ENCODE results near the gene WNT4. TPM values are rescaled to one million over a fixed set of nuclear protein-coding genes. Genes with fewer than 3 reads are reported as not detected.

The WNT4 gene
- total RNA-seq, 1 experiment from 2014 or later = 0.92 TPM

DNA sequence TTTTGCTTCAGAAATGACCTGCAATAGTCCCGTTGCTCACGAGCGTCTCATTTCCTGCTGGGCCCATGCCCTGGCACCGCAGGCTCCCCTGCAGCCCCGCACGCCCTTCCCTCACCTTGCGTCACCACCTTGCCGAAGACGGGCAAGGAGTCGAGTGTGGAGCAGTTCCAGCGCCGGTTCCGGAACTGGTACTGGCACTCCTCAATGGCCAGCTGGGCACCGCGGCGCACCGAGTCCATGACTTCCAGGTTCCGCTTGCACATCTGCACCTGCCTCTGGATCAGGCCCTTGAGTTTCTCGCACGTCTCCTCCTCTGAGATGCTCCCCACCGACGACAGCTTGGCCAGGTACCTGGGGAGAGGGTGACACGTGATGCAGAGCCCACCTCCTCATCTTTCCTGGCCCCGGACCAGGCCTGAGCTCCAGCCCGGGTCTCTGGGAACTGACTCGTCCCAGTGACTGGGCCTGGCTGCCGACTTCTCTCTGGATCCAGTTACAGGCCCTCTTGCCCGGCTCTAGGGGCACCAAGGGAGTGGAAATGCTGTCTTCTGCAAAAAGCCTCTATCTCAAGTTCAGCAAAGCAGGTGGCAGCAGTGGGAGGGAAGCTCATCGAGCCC is 13.3 kb downstream of the WNT4 start:
- intact Hi-C loops (cut with micrococcal nuclease; ENCODE audit: unreplicated experiment) = loop anchor here (10.0 kb wide), 1 partner anchor 145 kb away; no protein-coding TSS in a partner anchor
- Histone ChIP-seq H3K27ac (ENCODE audit: low read length) (no peak overlapping the region), H3K36me3 (ENCODE audit: control insufficient read depth, insufficient read depth, low read length) (no peaks in the 10 kb centered on the region), H3K9me3 (ENCODE audit: control insufficient read depth, insufficient read depth, low read depth, low read length) (no peaks in the 10 kb centered on the region), H3K4me1 (ENCODE audit: control insufficient read depth, insufficient read depth, low read length) (peaks cover 29% of the 10 kb centered on the region), H3K27me3 (ENCODE audit: control insufficient read depth, insufficient read depth, low read length) (no peaks in the 10 kb centered on the region), H3K4me3 (ENCODE audit: low read depth in 2 of 2, low read length in 2 of 2) (no peak overlapping the region)
- POLR2A ChIA-PET = no interaction called here
- CTCF ChIA-PET = no interaction called here
- TF ChIP-seq, protein P1, sequence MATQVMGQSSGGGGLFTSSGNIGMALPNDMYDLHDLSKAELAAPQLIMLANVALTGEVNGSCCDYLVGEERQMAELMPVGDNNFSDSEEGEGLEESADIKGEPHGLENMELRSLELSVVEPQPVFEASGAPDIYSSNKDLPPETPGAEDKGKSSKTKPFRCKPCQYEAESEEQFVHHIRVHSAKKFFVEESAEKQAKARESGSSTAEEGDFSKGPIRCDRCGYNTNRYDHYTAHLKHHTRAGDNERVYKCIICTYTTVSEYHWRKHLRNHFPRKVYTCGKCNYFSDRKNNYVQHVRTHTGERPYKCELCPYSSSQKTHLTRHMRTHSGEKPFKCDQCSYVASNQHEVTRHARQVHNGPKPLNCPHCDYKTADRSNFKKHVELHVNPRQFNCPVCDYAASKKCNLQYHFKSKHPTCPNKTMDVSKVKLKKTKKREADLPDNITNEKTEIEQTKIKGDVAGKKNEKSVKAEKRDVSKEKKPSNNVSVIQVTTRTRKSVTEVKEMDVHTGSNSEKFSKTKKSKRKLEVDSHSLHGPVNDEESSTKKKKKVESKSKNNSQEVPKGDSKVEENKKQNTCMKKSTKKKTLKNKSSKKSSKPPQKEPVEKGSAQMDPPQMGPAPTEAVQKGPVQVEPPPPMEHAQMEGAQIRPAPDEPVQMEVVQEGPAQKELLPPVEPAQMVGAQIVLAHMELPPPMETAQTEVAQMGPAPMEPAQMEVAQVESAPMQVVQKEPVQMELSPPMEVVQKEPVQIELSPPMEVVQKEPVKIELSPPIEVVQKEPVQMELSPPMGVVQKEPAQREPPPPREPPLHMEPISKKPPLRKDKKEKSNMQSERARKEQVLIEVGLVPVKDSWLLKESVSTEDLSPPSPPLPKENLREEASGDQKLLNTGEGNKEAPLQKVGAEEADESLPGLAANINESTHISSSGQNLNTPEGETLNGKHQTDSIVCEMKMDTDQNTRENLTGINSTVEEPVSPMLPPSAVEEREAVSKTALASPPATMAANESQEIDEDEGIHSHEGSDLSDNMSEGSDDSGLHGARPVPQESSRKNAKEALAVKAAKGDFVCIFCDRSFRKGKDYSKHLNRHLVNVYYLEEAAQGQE (IDR thresholded peaks at IDR 0.05; ENCODE audit: insufficient read depth in 1 of 2, low read depth in 2 of 2, low read length in 1 of 2) = no peak
- no peak for TF ChIP-seq TCF7L2 (IDR thresholded peaks at IDR 0.05; ENCODE audit: low read depth, low read length)
- no peak for TF ChIP-seq SIN3A (IDR thresholded peaks at IDR 0.05; ENCODE audit: borderline replicate concordance, insufficient read depth, low read depth, low read length)
- TF ChIP-seq POLR2AphosphoS5 (IDR thresholded peaks at IDR 0.05; ENCODE audit: low read depth, low read length) = no peak
- TF ChIP-seq, protein P2, sequence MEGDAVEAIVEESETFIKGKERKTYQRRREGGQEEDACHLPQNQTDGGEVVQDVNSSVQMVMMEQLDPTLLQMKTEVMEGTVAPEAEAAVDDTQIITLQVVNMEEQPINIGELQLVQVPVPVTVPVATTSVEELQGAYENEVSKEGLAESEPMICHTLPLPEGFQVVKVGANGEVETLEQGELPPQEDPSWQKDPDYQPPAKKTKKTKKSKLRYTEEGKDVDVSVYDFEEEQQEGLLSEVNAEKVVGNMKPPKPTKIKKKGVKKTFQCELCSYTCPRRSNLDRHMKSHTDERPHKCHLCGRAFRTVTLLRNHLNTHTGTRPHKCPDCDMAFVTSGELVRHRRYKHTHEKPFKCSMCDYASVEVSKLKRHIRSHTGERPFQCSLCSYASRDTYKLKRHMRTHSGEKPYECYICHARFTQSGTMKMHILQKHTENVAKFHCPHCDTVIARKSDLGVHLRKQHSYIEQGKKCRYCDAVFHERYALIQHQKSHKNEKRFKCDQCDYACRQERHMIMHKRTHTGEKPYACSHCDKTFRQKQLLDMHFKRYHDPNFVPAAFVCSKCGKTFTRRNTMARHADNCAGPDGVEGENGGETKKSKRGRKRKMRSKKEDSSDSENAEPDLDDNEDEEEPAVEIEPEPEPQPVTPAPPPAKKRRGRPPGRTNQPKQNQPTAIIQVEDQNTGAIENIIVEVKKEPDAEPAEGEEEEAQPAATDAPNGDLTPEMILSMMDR (IDR thresholded peaks at IDR 0.05) = no peak
- in situ Hi-C loops (cut with HindIII; ENCODE audit: low pct_unique_long_range_greater_than_20kb, low sequenced_read_pairs) = no loop called here
- DNase-seq (ENCODE audit: low read depth, low spot score) (no peak), ATAC-seq (no peak)
- BruUV-seq (replicated peaks) = no TSS peak

DNA sequence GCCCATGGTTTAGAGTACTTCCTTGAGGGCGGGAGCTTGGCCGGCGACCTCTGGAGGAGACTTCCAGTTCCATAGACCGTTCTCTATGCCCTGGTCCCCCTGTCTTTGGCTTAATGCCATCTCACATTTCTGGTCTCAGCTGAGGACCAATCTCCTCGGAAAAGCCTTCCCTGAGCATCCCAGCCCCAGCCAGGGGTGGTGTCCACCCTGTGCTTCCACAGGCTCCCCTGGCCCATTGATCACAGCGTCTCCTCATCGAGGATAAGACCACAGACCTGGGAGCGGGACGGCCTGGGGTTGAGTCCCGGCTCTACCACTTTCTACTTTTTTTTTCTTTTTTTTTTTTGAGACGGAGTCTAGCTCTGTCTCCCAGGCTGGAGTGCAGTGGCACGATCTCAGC is 14.5 kb downstream of the WNT4 start:
- Histone ChIP-seq H3K27ac (ENCODE audit: low read length) (no peak overlapping the region), H3K4me1 (ENCODE audit: control insufficient read depth, insufficient read depth, low read length) (peaks cover 24% of the 10 kb centered on the region), H3K27me3 (ENCODE audit: control insufficient read depth, insufficient read depth, low read length) (no peaks in the 10 kb centered on the region), H3K4me3 (ENCODE audit: low read depth in 2 of 2, low read length in 2 of 2) (no peak overlapping the region), H3K36me3 (ENCODE audit: control insufficient read depth, insufficient read depth, low read length) (no peaks in the 10 kb centered on the region), H3K9me3 (ENCODE audit: control insufficient read depth, insufficient read depth, low read depth, low read length) (no peaks in the 10 kb centered on the region)
- TF ChIP-seq SIN3A (IDR thresholded peaks at IDR 0.05; ENCODE audit: borderline replicate concordance, insufficient read depth, low read depth, low read length) (no peak), TCF7L2 (IDR thresholded peaks at IDR 0.05; ENCODE audit: low read depth, low read length) (no peak), POLR2AphosphoS5 (IDR thresholded peaks at IDR 0.05; ENCODE audit: low read depth, low read length) (no peak)
- TF ChIP-seq, protein P2 (IDR thresholded peaks at IDR 0.05) = no peak
- TF ChIP-seq, protein P1 (IDR thresholded peaks at IDR 0.05; ENCODE audit: insufficient read depth in 1 of 2, low read depth in 2 of 2, low read length in 1 of 2) = no peak
- in situ Hi-C loops (cut with HindIII; ENCODE audit: low pct_unique_long_range_greater_than_20kb, low sequenced_read_pairs) = no loop called here
- DNase-seq (ENCODE audit: low read depth, low spot score) (no peak), ATAC-seq (no peak)
- BruUV-seq (replicated peaks) = no TSS peak
- intact Hi-C loops (cut with micrococcal nuclease; ENCODE audit: unreplicated experiment) = no loop called here
- POLR2A ChIA-PET = interaction anchor here (0.7 kb wide), 1 partner anchor 526 kb away, joined by 7 read pairs; no protein-coding TSS in a partner anchor
- CTCF ChIA-PET = no interaction called here
